Esophagus muscularis mucosa (tissue), 4 donors: ENCODE results near the gene CAMKMT. TPM values are rescaled to one million over a fixed set of nuclear protein-coding genes. Genes with fewer than 3 reads are reported as not detected.

ENCODE experiments used
- DNase-seq: peaks from one replicate; pipeline ENCODE4 v3.0.0-alpha.2; 2017; ENCODE audit errors: extremely low spot score
- H3K27ac ChIP-seq, 4 donors: fragments of 200-600 bp; sonication (generic); replicated peaks in 1 of 4; 1 replicate in 3 of 4; 2 replicates in 1 of 4; pipeline ENCODE4 v1.5.1; 2016 to 2019; ENCODE audit warnings: mild to moderate bottlenecking in 1 of 4
- H3K27me3 ChIP-seq, 4 donors: fragments of 200-600 bp; sonication (generic); one replicate each; pipeline versions ENCODE4 v1.5.1 to v1.6.0; 2016 to 2019
- H3K36me3 ChIP-seq, 4 donors: fragments of 200-600 bp; sonication (generic); one replicate each; pipeline ENCODE4 v1.5.1; 2016 to 2019
- H3K4me1 ChIP-seq, 4 donors: fragments of 200-600 bp; sonication (generic); one replicate each; pipeline ENCODE4 v1.5.1; 2016 to 2019
- H3K4me3 ChIP-seq, 4 donors: fragments of 200-600 bp; sonication (generic); 1 replicate in 2 of 4; 2 replicates in 2 of 4; pipeline ENCODE4 v1.5.1; 2016 to 2019; ENCODE audit warnings: mild to moderate bottlenecking in 4 of 4, moderate library complexity in 1 of 4
- H3K9me3 ChIP-seq, 4 donors: fragments of 200-600 bp; sonication (generic); 1 replicate in 3 of 4; 2 replicates in 1 of 4; pipeline ENCODE4 v1.5.1; 2016 to 2019
- EP300 ChIP-seq: sonication (generic); formaldehyde crosslinking; IDR thresholded peaks from one replicate; pipeline ENCODE4 v1.6.1; 2017; ENCODE audit warnings: antibody characterized with exemption
- POLR2A ChIP-seq: fragments of 450-650 bp; IDR thresholded peaks from one replicate; pipeline ENCODE4 v1.6.1; 2017; ENCODE audit warnings: antibody characterized with exemption, moderate library complexity, mild to moderate bottlenecking, low read depth
- POLR2AphosphoS5 ChIP-seq, 2 donors: sonication (generic); formaldehyde crosslinking; IDR thresholded peaks; one replicate each; pipeline ENCODE4 v1.6.1; 2017; ENCODE audit warnings: antibody characterized with exemption in 2 of 2
- WGBS: methylation state at CpG from one replicate; pipeline ENCODE4 v1.1.5; 2018; 5-methylcytosine and 5-hydroxymethylcytosine counted together
- intact Hi-C: fragments of 100-400 bp; cut with DNase I; formaldehyde crosslinking; loops from one replicate; pipeline ENCODE4 v1.15.1; 2023
- total RNA-seq, 4 donors: library from RNA; depleted of rRNA; stranded (reverse); fragments of >200 nt; gene quantifications; one replicate each; pipeline versions ENCODE4 v1.1.0 to v1.2.1, GENCODE V29; 2016
- TF ChIP-seq, protein P1 (sequence below), 3 experiments: fragments of 200-600 bp in 2 of 3; fragments of 450-650 bp in 1 of 3; sonication (generic) in 2 of 3; IDR thresholded peaks; one replicate each; pipeline ENCODE4 v1.5.1; 2017 to 2019; ENCODE audit warnings: antibody characterized with exemption in 3 of 3, mild to moderate bottlenecking in 2 of 3, moderate library complexity in 1 of 3

The CAMKMT gene
- total RNA-seq, 4 donors from 2014 or later, result 5.8 to 8.3 (median 6.9) TPM

- H3K27ac ChIP-seq, result no peak overlapping the region
- DNase-seq, result no peak
- no peak for TF ChIP-seq POLR2A
- TF ChIP-seq EP300, result no peak
- TF ChIP-seq POLR2AphosphoS5 (IDR thresholded peaks at IDR 0.05), result no peak
- TF ChIP-seq, protein P1, sequence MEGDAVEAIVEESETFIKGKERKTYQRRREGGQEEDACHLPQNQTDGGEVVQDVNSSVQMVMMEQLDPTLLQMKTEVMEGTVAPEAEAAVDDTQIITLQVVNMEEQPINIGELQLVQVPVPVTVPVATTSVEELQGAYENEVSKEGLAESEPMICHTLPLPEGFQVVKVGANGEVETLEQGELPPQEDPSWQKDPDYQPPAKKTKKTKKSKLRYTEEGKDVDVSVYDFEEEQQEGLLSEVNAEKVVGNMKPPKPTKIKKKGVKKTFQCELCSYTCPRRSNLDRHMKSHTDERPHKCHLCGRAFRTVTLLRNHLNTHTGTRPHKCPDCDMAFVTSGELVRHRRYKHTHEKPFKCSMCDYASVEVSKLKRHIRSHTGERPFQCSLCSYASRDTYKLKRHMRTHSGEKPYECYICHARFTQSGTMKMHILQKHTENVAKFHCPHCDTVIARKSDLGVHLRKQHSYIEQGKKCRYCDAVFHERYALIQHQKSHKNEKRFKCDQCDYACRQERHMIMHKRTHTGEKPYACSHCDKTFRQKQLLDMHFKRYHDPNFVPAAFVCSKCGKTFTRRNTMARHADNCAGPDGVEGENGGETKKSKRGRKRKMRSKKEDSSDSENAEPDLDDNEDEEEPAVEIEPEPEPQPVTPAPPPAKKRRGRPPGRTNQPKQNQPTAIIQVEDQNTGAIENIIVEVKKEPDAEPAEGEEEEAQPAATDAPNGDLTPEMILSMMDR (IDR thresholded peaks at IDR 0.05), result no peak
- no peaks in the 10 kb centered on the region for H3K9me3 ChIP-seq
- H3K4me3 ChIP-seq, result no peak overlapping the region
- peaks cover 0 to 79% (median 16%) of the 10 kb centered on the region in 4 donors for H3K27me3 ChIP-seq
- no peaks in the 10 kb centered on the region for H3K4me1 ChIP-seq
- intact Hi-C loops, result no loop called here
- 79% methylated on average over 22 of the region's 22 CpGs for WGBS
- no peaks in the 10 kb centered on the region for H3K36me3 ChIP-seq
Measured at GRCh38 chr2:44810892-44811530, 449.3 kb downstream of the CAMKMT start.

- TF ChIP-seq POLR2A, result no peak
- no peak for TF ChIP-seq POLR2AphosphoS5 (IDR thresholded peaks at IDR 0.05)
- no peak overlapping the region for H3K27ac ChIP-seq
- no peaks in the 10 kb centered on the region for H3K4me1 ChIP-seq
- no peaks in the 10 kb centered on the region for H3K9me3 ChIP-seq
- H3K27me3 ChIP-seq, result peaks cover 0 to 60% (median 2%) of the 10 kb centered on the region in 4 donors
- no peak overlapping the region for H3K4me3 ChIP-seq
- intact Hi-C loops, result no loop called here
- DNase-seq, result no peak
- no peaks in the 10 kb centered on the region for H3K36me3 ChIP-seq
- 62% methylated on average over 2 of the region's 2 CpGs for WGBS
Measured at GRCh38 chr2:44813165-44813564, 451.4 kb downstream of the CAMKMT start.

GRCh38 chr2:44813658-44814057 lies 451.9 kb downstream of the CAMKMT start:
- TF ChIP-seq POLR2A (no peak), POLR2AphosphoS5 (IDR thresholded peaks at IDR 0.05) (no peak), EP300 (no peak)
- TF ChIP-seq, protein P1 (IDR thresholded peaks at IDR 0.05), result no peak

GRCh38 chr2:44817256-44817655 lies 455.5 kb downstream of the CAMKMT start:
- Histone ChIP-seq H3K36me3 (no peaks in the 10 kb centered on the region), H3K27me3 (peaks cover 0 to 31% (median 0%) of the 10 kb centered on the region in 4 donors), H3K4me1 (no peaks in the 10 kb centered on the region), H3K27ac (no peak overlapping the region), H3K9me3 (no peaks in the 10 kb centered on the region), H3K4me3 (no peak overlapping the region)
- intact Hi-C loops, result no loop called here
- no peak for TF ChIP-seq POLR2A
- 88% methylated on average over 6 of the region's 7 CpGs for WGBS
- DNase-seq, result no peak

More at GRCh38 chr2:44813658-44814057, 451.9 kb downstream of the CAMKMT start:
- Histone ChIP-seq H3K36me3 (no peaks in the 10 kb centered on the region), H3K4me1 (no peaks in the 10 kb centered on the region), H3K27ac (no peak overlapping the region), H3K27me3 (peaks cover 0 to 58% (median 0%) of the 10 kb centered on the region in 4 donors), H3K9me3 (no peaks in the 10 kb centered on the region), H3K4me3 (no peak overlapping the region)
- no peak for DNase-seq
- 84% methylated on average over 2 of the region's 2 CpGs for WGBS
- intact Hi-C loops, result no loop called here

- Histone ChIP-seq H3K4me3 (no peak overlapping the region), H3K27me3 (peaks cover 0 to 26% (median 0%) of the 10 kb centered on the region in 4 donors), H3K4me1 (no peaks in the 10 kb centered on the region), H3K36me3 (no peaks in the 10 kb centered on the region), H3K27ac (no peak overlapping the region), H3K9me3 (no peaks in the 10 kb centered on the region)
- DNase-seq, result no peak
- 79% methylated on average over 2 of the region's 2 CpGs for WGBS
- intact Hi-C loops, result no loop called here
- no peak for TF ChIP-seq EP300
- TF ChIP-seq, protein P1 (IDR thresholded peaks at IDR 0.05), result no peak
- no peak for TF ChIP-seq POLR2AphosphoS5 (IDR thresholded peaks at IDR 0.05)
Measured at GRCh38 chr2:44817673-44818335, 456.1 kb downstream of the CAMKMT start.
